Tibial artery (tissue), 4 donors: ENCODE data around the gene THBS1.

ENCODE experiments used
- DNase-seq, 2 donors: peaks; one replicate each; pipeline ENCODE4 v3.0.0-alpha.2; 2019
- H3K27ac ChIP-seq, 2 donors: fragments of 200-600 bp; sonication (generic) in 1 of 2; 1 replicate in 1 of 2; 2 replicates in 1 of 2; pipeline ENCODE4 v1.5.1; 2018 to 2019; ENCODE audit warnings: mild to moderate bottlenecking in 1 of 2
- H3K27me3 ChIP-seq, 2 donors: fragments of 200-600 bp; sonication (generic) in 1 of 2; one replicate each; pipeline versions ENCODE4 v1.5.1 to v1.6.0; 2016 to 2019
- H3K36me3 ChIP-seq, 3 donors: fragments of 200-600 bp; sonication (generic) in 2 of 3; one replicate each; pipeline ENCODE4 v1.5.1; 2016 to 2019; ENCODE audit warnings: mild to moderate bottlenecking in 2 of 3
- H3K4me1 ChIP-seq, 4 donors: fragments of 200-600 bp; sonication (generic) in 2 of 4; 1 replicate in 3 of 4; 2 replicates in 1 of 4; pipeline ENCODE4 v1.5.1; 2016 to 2019
- H3K4me3 ChIP-seq, 2 donors: fragments of 200-600 bp; sonication (generic) in 1 of 2; 1 replicate in 1 of 2; 2 replicates in 1 of 2; pipeline ENCODE4 v1.5.1; 2018 to 2019; ENCODE audit warnings: mild to moderate bottlenecking in 2 of 2
- H3K9me3 ChIP-seq, 3 donors: fragments of 200-600 bp; sonication (generic) in 1 of 3; one replicate each; pipeline ENCODE4 v1.5.1; 2016 to 2019
- intact Hi-C: fragments of 100-400 bp; cut with DNase I; formaldehyde crosslinking; loops from one replicate; pipeline ENCODE4 v1.15.0; 2023; ENCODE audit warnings: low total_unique reads
- TF ChIP-seq, protein P1 (sequence below), 2 experiments: fragments of 200-600 bp in 1 of 2; fragments of 450-650 bp in 1 of 2; IDR thresholded peaks; one replicate each; pipeline ENCODE4 v1.5.1; 2017 to 2019; ENCODE audit warnings: antibody characterized with exemption in 2 of 2, mild to moderate bottlenecking in 1 of 2, moderate library complexity in 1 of 2

THBS1 gene

GRCh38 chr15:39539973-39540558, 40.8 kb upstream of the THBS1 start:
- H3K36me3 ChIP-seq = no peaks in the 10 kb centered on the region
- no peak for DNase-seq
- peaks cover 0 to 25% (median 7%) of the 10 kb centered on the region in 4 donors for H3K4me1 ChIP-seq
- H3K4me3 ChIP-seq = no peak overlapping the region
- peak overlapping the region; percentile 40 to 50 for H3K27ac ChIP-seq
- H3K9me3 ChIP-seq = no peaks in the 10 kb centered on the region
- intact Hi-C loops = no loop called here
- TF ChIP-seq, protein P1, sequence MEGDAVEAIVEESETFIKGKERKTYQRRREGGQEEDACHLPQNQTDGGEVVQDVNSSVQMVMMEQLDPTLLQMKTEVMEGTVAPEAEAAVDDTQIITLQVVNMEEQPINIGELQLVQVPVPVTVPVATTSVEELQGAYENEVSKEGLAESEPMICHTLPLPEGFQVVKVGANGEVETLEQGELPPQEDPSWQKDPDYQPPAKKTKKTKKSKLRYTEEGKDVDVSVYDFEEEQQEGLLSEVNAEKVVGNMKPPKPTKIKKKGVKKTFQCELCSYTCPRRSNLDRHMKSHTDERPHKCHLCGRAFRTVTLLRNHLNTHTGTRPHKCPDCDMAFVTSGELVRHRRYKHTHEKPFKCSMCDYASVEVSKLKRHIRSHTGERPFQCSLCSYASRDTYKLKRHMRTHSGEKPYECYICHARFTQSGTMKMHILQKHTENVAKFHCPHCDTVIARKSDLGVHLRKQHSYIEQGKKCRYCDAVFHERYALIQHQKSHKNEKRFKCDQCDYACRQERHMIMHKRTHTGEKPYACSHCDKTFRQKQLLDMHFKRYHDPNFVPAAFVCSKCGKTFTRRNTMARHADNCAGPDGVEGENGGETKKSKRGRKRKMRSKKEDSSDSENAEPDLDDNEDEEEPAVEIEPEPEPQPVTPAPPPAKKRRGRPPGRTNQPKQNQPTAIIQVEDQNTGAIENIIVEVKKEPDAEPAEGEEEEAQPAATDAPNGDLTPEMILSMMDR (IDR thresholded peaks at IDR 0.05) = no peak
- H3K27me3 ChIP-seq = no peaks in the 10 kb centered on the region

GRCh38 chr15:39542385-39543065, 38.4 kb upstream of the THBS1 start:
- Histone ChIP-seq H3K27ac (no peak overlapping the region), H3K4me3 (no peak overlapping the region), H3K27me3 (no peaks in the 10 kb centered on the region), H3K4me1 (peaks cover 0 to 25% (median 7%) of the 10 kb centered on the region in 4 donors), H3K9me3 (no peaks in the 10 kb centered on the region), H3K36me3 (no peaks in the 10 kb centered on the region)
- no peak for DNase-seq
- TF ChIP-seq, protein P1 (IDR thresholded peaks at IDR 0.05) = no peak
- intact Hi-C loops = no loop called here

DNA sequence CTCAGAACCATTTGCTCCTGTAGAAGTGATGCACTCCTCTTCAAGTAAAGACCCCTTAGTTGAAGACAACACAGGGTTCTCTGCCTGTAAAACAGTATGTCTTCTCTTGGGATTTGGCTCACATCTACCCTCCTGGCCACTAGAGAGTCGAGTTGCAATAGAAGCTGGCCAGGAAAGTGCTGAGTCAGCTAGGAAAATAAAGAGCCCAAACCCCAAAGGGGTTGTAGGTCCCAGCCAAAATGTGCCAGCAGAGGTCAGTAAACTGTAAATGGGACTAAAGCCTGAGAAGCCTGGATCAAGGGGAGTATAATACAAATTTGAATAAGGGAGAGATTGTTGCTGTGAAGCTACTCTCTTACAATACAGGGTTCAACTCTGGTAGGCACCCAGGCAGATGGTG, 37.2 kb upstream of the THBS1 start:
- TF ChIP-seq, protein P1 (IDR thresholded peaks at IDR 0.05) = no peak
- Histone ChIP-seq H3K36me3 (no peaks in the 10 kb centered on the region), H3K27me3 (no peaks in the 10 kb centered on the region), H3K27ac (no peak overlapping the region), H3K9me3 (no peaks in the 10 kb centered on the region), H3K4me1 (peaks cover 0 to 18% (median 6%) of the 10 kb centered on the region in 4 donors), H3K4me3 (no peak overlapping the region)
- DNase-seq = no peak
- intact Hi-C loops = no loop called here

- Histone ChIP-seq H3K4me3 (no peak overlapping the region), H3K4me1 (no peaks in the 10 kb centered on the region), H3K27ac (no peak overlapping the region), H3K36me3 (no peaks in the 10 kb centered on the region), H3K9me3 (no peaks in the 10 kb centered on the region), H3K27me3 (no peaks in the 10 kb centered on the region)
- TF ChIP-seq, protein P1 (IDR thresholded peaks at IDR 0.05) = no peak
- DNase-seq = no peak
- intact Hi-C loops = no loop called here
Observed at GRCh38 chr15:39546842-39547241, 34.0 kb upstream of the THBS1 start.

DNA sequence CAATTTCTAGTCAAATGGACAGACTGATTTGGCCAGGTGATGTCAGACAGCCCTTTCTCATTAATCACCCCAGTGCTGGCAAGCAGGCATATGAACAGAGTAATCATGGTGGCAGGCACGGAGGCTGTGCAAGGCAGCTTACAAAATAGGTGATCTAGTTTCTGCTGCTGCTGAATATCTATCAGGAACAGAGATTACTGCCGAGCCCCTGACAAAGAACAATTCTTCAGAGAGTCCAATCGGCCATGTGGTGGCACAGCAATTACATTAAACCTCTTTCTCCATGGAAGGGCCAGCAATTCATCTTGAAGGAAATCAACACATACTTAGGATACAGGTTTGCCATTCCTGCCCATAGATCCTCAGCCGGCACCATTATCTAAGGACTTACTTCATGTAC, 32.3 kb upstream of the THBS1 start:
- no peaks in the 10 kb centered on the region for H3K9me3 ChIP-seq
- intact Hi-C loops = no loop called here
- DNase-seq = no peak
- no peaks in the 10 kb centered on the region for H3K27me3 ChIP-seq
- no peaks in the 10 kb centered on the region for H3K4me1 ChIP-seq
- H3K36me3 ChIP-seq = no peaks in the 10 kb centered on the region
- H3K27ac ChIP-seq = no peak overlapping the region
- no peak overlapping the region for H3K4me3 ChIP-seq
- TF ChIP-seq, protein P1 (IDR thresholded peaks at IDR 0.05) = no peak
